Loucy (cell line): ENCODE data around the gene RAVER2.

Experiments
- H2AFZ ChIP-seq: fragments of 200-600 bp; sonication (generic); 2 replicates; pipeline ENCODE4 v1.6.0; 2016; ENCODE audit warnings: antibody characterized with exemption, mild to moderate bottlenecking, low read length, moderate library complexity
- H3F3A ChIP-seq: fragments of 200-600 bp; 2 replicates; pipeline ENCODE4 v1.6.0; 2016; ENCODE audit warnings: antibody characterized with exemption, low read depth, mild to moderate bottlenecking
- H3K27me3 ChIP-seq: fragments of 200-600 bp; sonication (generic); 2 replicates; pipeline ENCODE4 v1.6.1; 2014; ENCODE audit warnings: low read length, mild to moderate bottlenecking; ENCODE audit not compliant: insufficient read depth, poor library complexity, severe bottlenecking
- H3K36me3 ChIP-seq: fragments of 200-600 bp; sonication (generic); 2 replicates; pipeline ENCODE4 v1.6.1; 2016; ENCODE audit warnings: low read length; ENCODE audit not compliant: insufficient read depth
- H3K4me1 ChIP-seq: fragments of 200-600 bp; sonication (generic); 2 replicates; pipeline ENCODE4 v1.5.1; 2014; ENCODE audit warnings: low read length, mild to moderate bottlenecking; ENCODE audit not compliant: insufficient read depth, poor library complexity, severe bottlenecking
- H3K4me2 ChIP-seq: fragments of 200-600 bp; sonication (generic); 2 replicates; pipeline ENCODE4 v1.6.0; 2014; ENCODE audit warnings: antibody characterized with exemption, low read length, low read depth, mild to moderate bottlenecking; ENCODE audit not compliant: poor library complexity, severe bottlenecking
- H3K4me3 ChIP-seq: fragments of 200-600 bp; sonication (generic); 2 replicates; pipeline ENCODE4 v1.5.1; 2014; ENCODE audit warnings: low read length, mild to moderate bottlenecking, mixed read lengths; ENCODE audit not compliant: poor library complexity, severe bottlenecking
- H3K79me2 ChIP-seq: fragments of 200-600 bp; sonication (generic); 2 replicates; pipeline ENCODE4 v1.6.1; 2014; ENCODE audit warnings: low read length; ENCODE audit not compliant: insufficient read depth
- H3K9ac ChIP-seq: fragments of 200-600 bp; sonication (generic); 2 replicates; pipeline ENCODE4 v1.6.0; 2014; ENCODE audit warnings: mild to moderate bottlenecking, low read depth, low read length, moderate library complexity; ENCODE audit not compliant: poor library complexity, severe bottlenecking
- H3K9me2 ChIP-seq: fragments of 200-600 bp; sonication (generic); replicated peaks from 2 replicates; pipeline ENCODE4 v1.6.1; 2016; ENCODE audit warnings: low read depth, low read length, mixed read lengths
- H3K9me3 ChIP-seq: fragments of 200-600 bp; sonication (generic); 2 replicates; pipeline ENCODE4 v1.6.1; 2014; ENCODE audit warnings: mild to moderate bottlenecking, antibody characterized with exemption, low read length, low read depth; ENCODE audit not compliant: insufficient read depth
- H4K20me1 ChIP-seq: fragments of 200-600 bp; sonication (generic); 2 replicates; pipeline ENCODE4 v1.6.0; 2014; ENCODE audit warnings: antibody characterized with exemption, low read length, mild to moderate bottlenecking; ENCODE audit not compliant: insufficient read depth, poor library complexity, severe bottlenecking
- CTCF ChIP-seq: fragments of 200-600 bp; sonication (generic); conservative IDR thresholded peaks from 2 replicates; pipeline ENCODE4 v1.5.1; 2014; ENCODE audit warnings: mild to moderate bottlenecking, antibody characterized with exemption, low read length
- EZH2phosphoT487 ChIP-seq: fragments of 200-600 bp; IDR thresholded peaks from 2 replicates; pipeline ENCODE4 v1.6.1; 2018; ENCODE audit warnings: antibody characterized with exemption, mild to moderate bottlenecking, moderate library complexity, borderline replicate concordance

The RAVER2 gene

DNA sequence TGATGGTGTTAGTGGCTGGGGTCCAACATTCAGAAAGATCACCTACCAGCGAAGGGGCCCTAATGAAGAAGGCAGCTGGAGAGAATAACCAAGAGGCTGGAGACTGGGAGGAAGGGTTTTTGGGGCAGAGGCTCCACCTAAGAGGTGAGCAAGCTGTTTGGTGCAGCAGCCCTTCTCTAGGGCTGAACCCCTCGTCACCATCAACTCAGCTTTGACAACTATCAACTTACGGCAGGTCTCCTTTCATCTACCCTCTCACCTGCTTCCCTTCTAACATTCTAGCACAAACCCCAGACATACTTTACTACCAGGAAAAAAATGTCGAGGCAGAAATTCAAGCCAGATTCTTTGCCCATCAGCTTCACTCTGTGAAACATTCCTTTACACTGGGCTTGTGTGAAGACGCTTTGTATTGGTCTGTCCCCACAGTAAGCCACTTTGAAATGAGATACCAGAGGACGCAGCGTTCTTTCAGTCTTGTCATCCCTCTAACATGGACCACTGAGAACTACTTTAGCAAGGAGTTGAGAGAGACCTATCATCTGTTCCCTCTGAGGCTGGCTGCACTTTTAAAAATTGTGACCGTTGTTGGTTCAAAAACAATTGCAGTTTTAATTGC lies 84.6 kb downstream of the RAVER2 start:
- Histone ChIP-seq H2AFZ (no peak overlapping the region), H3K9ac (peak overlapping the region; percentile 8), H4K20me1 (no peaks in the 10 kb centered on the region), H3K36me3 (peaks cover 37% of the 10 kb centered on the region), H3K27me3 (no peaks in the 10 kb centered on the region), H3K4me1 (peaks cover 12% of the 10 kb centered on the region), H3K79me2 (no peaks in the 10 kb centered on the region), H3K4me2 (peak overlapping the region; percentile 16), H3K9me2 (no peaks in the 10 kb centered on the region), H3F3A (0 out of 2 replicates have a peak, but pooled peaks cover 6% of the 10 kb centered on the region), H3K4me3 (no peak overlapping the region), H3K9me3 (no peaks in the 10 kb centered on the region)
- TF ChIP-seq EZH2phosphoT487 = no peak
- no peak for TF ChIP-seq CTCF

GRCh38 chr1:64830030-64830651 lies 85.3 kb downstream of the RAVER2 start:
- Histone ChIP-seq H3K36me3 (peaks cover 43% of the 10 kb centered on the region), H4K20me1 (no peaks in the 10 kb centered on the region), H3K27me3 (no peaks in the 10 kb centered on the region), H3K4me1 (peaks cover 12% of the 10 kb centered on the region), H3K79me2 (no peaks in the 10 kb centered on the region), H3K4me3 (no peak overlapping the region), H3K9ac (no peak overlapping the region), H3K4me2 (no peak overlapping the region), H3K9me2 (no peaks in the 10 kb centered on the region), H2AFZ (no peak overlapping the region), H3F3A (0 out of 2 replicates have a peak, but pooled peaks cover 6% of the 10 kb centered on the region), H3K9me3 (no peaks in the 10 kb centered on the region)
- TF ChIP-seq CTCF = no peak
- no peak for TF ChIP-seq EZH2phosphoT487

GRCh38 chr1:64834734-64835133 lies 89.9 kb downstream of the RAVER2 start:
- peaks cover 83% of the 10 kb centered on the region for H3K36me3 ChIP-seq

More at GRCh38 chr1:64834734-64835133, 89.9 kb downstream of the RAVER2 start:
- no peak overlapping the region for H3K4me2 ChIP-seq
- H2AFZ ChIP-seq = no peak overlapping the region
- H4K20me1 ChIP-seq = no peaks in the 10 kb centered on the region
- H3K4me1 ChIP-seq = peaks cover under 1% of the 10 kb centered on the region
- no peak overlapping the region for H3K4me3 ChIP-seq
- H3K79me2 ChIP-seq = no peaks in the 10 kb centered on the region
- no peaks in the 10 kb centered on the region for H3K9me2 ChIP-seq
- no peaks in the 10 kb centered on the region for H3K9me3 ChIP-seq
- TF ChIP-seq CTCF = no peak
- no peak for TF ChIP-seq EZH2phosphoT487
- H3K27me3 ChIP-seq = no peaks in the 10 kb centered on the region
- H3F3A ChIP-seq = 0 out of 2 replicates have a peak, but pooled peaks cover 3% of the 10 kb centered on the region
- H3K9ac ChIP-seq = no peak overlapping the region
